SK-N-SH (cell line): ENCODE measurements around the gene OVAAL. TPM values are rescaled to one million over a fixed set of nuclear protein-coding genes. Genes with fewer than 3 reads are reported as not detected.

Experiments used
- CTCF ChIA-PET: fragments of 300-600, 350-600 bp; formaldehyde crosslinking; extraction: SDS; loops from one replicate; lab custom pipeline; 2021; lab: Yijun Ruan, JAX
- POLR2A ChIA-PET: fragments of 350-600 bp; sonication (Branson Sonifier 250); formaldehyde crosslinking; extraction: SDS; loops from one replicate; lab custom pipeline; 2020; ENCODE audit warnings: antibody characterized with exemption, inconsistent platforms; lab: Yijun Ruan, JAX
- DNase-seq: peaks from one replicate; pipeline ENCODE4 v3.0.0; 2012
- H2AFZ ChIP-seq: fragments of 200-600 bp; sonication (generic); 2 replicates; pipeline ENCODE4 v1.8.1; 2016; ENCODE audit warnings: antibody characterized with exemption, mild to moderate bottlenecking, low read depth
- H3F3A ChIP-seq: fragments of 200-600 bp; sonication (generic); replicated peaks from 2 replicates; pipeline ENCODE3; 2016; ENCODE audit warnings: antibody characterized with exemption, mild to moderate bottlenecking; ENCODE audit not compliant: insufficient read depth
- H3K27ac ChIP-seq, 2 experiments: fragments of 200-500 bp in 1 of 2; fragments of 200-600 bp in 1 of 2; sonication (Bioruptor generic) in 1 of 2; sonication (generic), shearing (Covaris generic) in 1 of 2; 2 replicates each; pipeline versions ENCODE4 v1.5.1 to v1.6.1; 2014 to 2016; ENCODE audit warnings: low read depth in 2 of 2, inconsistent platforms in 1 of 2, low read length in 1 of 2, mild to moderate bottlenecking in 1 of 2, mixed read lengths in 1 of 2
- H3K27me3 ChIP-seq: fragments of 200-600 bp; sonication (generic), shearing (Covaris generic); 2 replicates; pipeline ENCODE4 v1.6.1; 2016; ENCODE audit warnings: mixed run types; ENCODE audit not compliant: insufficient read depth
- H3K36me3 ChIP-seq, 2 experiments: fragments of 200-500 bp in 1 of 2; fragments of 200-600 bp in 1 of 2; sonication (Bioruptor generic) in 1 of 2; sonication (generic) in 1 of 2; replicated peaks in 1 of 2; 2 replicates each; pipeline versions ENCODE3 to v1.5.1; 2014 to 2016; ENCODE audit warnings: low read length in 1 of 2, mild to moderate bottlenecking in 1 of 2; ENCODE audit not compliant: insufficient read depth in 2 of 2, control insufficient read depth in 1 of 2
- H3K4me1 ChIP-seq, 2 experiments: fragments of 200-500 bp in 1 of 2; fragments of 200-600 bp in 1 of 2; sonication (Bioruptor generic) in 1 of 2; sonication (generic), shearing (Covaris generic) in 1 of 2; 2 replicates each; pipeline versions ENCODE4 v1.5.1 to v1.6.1; 2014 to 2016; ENCODE audit warnings: low read depth in 1 of 2, low read length in 1 of 2, mixed run types in 1 of 2; ENCODE audit not compliant: insufficient read depth in 2 of 2, control insufficient read depth in 1 of 2
- H3K4me2 ChIP-seq: fragments of 200-600 bp; sonication (generic), shearing (Covaris generic); 2 replicates; pipeline ENCODE4 v1.6.1; 2017; ENCODE audit warnings: mixed run types
- H3K4me3 ChIP-seq, 2 experiments: fragments of 200-500 bp in 1 of 2; fragments of 200-600 bp in 1 of 2; sonication (Bioruptor generic) in 1 of 2; sonication (generic), shearing (Covaris generic) in 1 of 2; 2 replicates each; pipeline versions ENCODE4 v1.5.1 to v1.8.1; 2014 to 2016; ENCODE audit warnings: low read depth in 2 of 2, inconsistent platforms in 1 of 2, low read length in 1 of 2, mild to moderate bottlenecking in 1 of 2, mixed read lengths in 1 of 2, moderate library complexity in 1 of 2
- H3K79me2 ChIP-seq: fragments of 200-600 bp; sonication (generic); 2 replicates; pipeline ENCODE4 v1.8.1; 2017; ENCODE audit warnings: mild to moderate bottlenecking; ENCODE audit not compliant: insufficient read depth
- H3K9ac ChIP-seq: fragments of 200-600 bp; sonication (generic); 2 replicates; pipeline ENCODE4 v1.6.1; 2017; ENCODE audit warnings: mixed run types
- H3K9me2 ChIP-seq: fragments of 200-600 bp; sonication (generic); 2 replicates; pipeline ENCODE4 v1.6.1; 2017; ENCODE audit warnings: mixed run types
- H3K9me3 ChIP-seq: fragments of 200-600 bp; sonication (generic); 2 replicates; pipeline ENCODE4 v1.6.1; 2017; ENCODE audit warnings: mixed run types, mild to moderate bottlenecking, moderate library complexity
- H4K20me1 ChIP-seq: fragments of 200-600 bp; sonication (generic); 2 replicates; pipeline ENCODE4 v1.6.1; 2017; ENCODE audit warnings: mild to moderate bottlenecking, mixed run types; ENCODE audit not compliant: insufficient read depth
- ELF1 ChIP-seq: IDR thresholded peaks from 2 replicates; pipeline ENCODE4 v1.4.0; 2012
- EZH2phosphoT487 ChIP-seq: fragments of 200-600 bp; sonication (generic); IDR thresholded peaks from 2 replicates; pipeline ENCODE4 v1.6.1; 2017; ENCODE audit warnings: low read depth, mixed run types, mild to moderate bottlenecking, antibody characterized with exemption, moderate library complexity, borderline replicate concordance
- FOSL2 ChIP-seq: IDR thresholded peaks from 2 replicates; pipeline ENCODE4 v1.4.0; 2012; ENCODE audit warnings: low read depth, mild to moderate bottlenecking, moderate library complexity, borderline replicate concordance
- FOXJ3 ChIP-seq: sonication (generic); formaldehyde crosslinking; IDR thresholded peaks from 2 replicates; pipeline ENCODE4 v1.5.1; 2020; ENCODE audit warnings: mild to moderate bottlenecking, missing genetic modification reagents
- GABPA ChIP-seq: IDR thresholded peaks from 2 replicates; pipeline ENCODE4 v1.4.0; 2012; ENCODE audit warnings: low read depth, mild to moderate bottlenecking
- GATA2 ChIP-seq: sonication (generic); formaldehyde crosslinking; IDR thresholded peaks from 2 replicates; pipeline ENCODE4 v1.5.0; 2020; ENCODE audit warnings: mild to moderate bottlenecking, missing genetic modification reagents
- MXI1 ChIP-seq: IDR thresholded peaks from 2 replicates; pipeline ENCODE4 v1.6.1; 2012; ENCODE audit warnings: mild to moderate bottlenecking, low read depth, low read length, improper control_type of control experiment
- NFIC ChIP-seq: IDR thresholded peaks from 2 replicates; pipeline ENCODE4 v1.4.0; 2012; ENCODE audit warnings: borderline replicate concordance
- NRF1 ChIP-seq: IDR thresholded peaks from 2 replicates; pipeline ENCODE4 v1.6.1; 2012; ENCODE audit warnings: low read depth, mild to moderate bottlenecking, low read length
- PBX3 ChIP-seq: IDR thresholded peaks from 2 replicates; pipeline ENCODE4; 2012
- RAD21 ChIP-seq: IDR thresholded peaks from 2 replicates; pipeline ENCODE4 v1.6.1; 2012; ENCODE audit warnings: mild to moderate bottlenecking, low read length
- RXRA ChIP-seq: IDR thresholded peaks from 2 replicates; pipeline ENCODE4 v1.4.0; 2012; ENCODE audit warnings: low read depth, mild to moderate bottlenecking, borderline replicate concordance
- SIN3A ChIP-seq: IDR thresholded peaks from 2 replicates; pipeline ENCODE4 v1.6.1; 2012; ENCODE audit warnings: low read depth, mild to moderate bottlenecking, low read length, moderate library complexity, borderline replicate concordance
- TAF1 ChIP-seq: IDR thresholded peaks from 2 replicates; pipeline ENCODE4 v1.6.1; 2012; ENCODE audit warnings: low read depth, mild to moderate bottlenecking, low read length, moderate library complexity, borderline replicate concordance
- TCF12 ChIP-seq: IDR thresholded peaks from 2 replicates; pipeline ENCODE4 v1.4.0; 2012
- USF2 ChIP-seq: fragments of 150-350 bp; IDR thresholded peaks from 2 replicates; pipeline ENCODE4 v1.6.1; 2017; ENCODE audit warnings: antibody characterized with exemption, low read length, low read depth, borderline replicate concordance
- YY1 ChIP-seq: IDR thresholded peaks from 2 replicates; pipeline ENCODE4 v1.4.0; 2012; ENCODE audit warnings: low read depth, mild to moderate bottlenecking
- WGBS: methylation state at CpG from one replicate; pipeline ENCODE4 v1.1.6; 2017; ENCODE audit warnings: low lambda C conversion rate; 5-methylcytosine and 5-hydroxymethylcytosine counted together
- polyA plus RNA-seq, 3 experiments: library from polyadenylated mRNA; depleted of rRNA; stranded (reverse); fragments of >200 nt; gene quantifications; 2 replicates each; pipeline ENCODE4 v1.2.3, GENCODE V29; 2012
- TF ChIP-seq, protein P1 (sequence below): IDR thresholded peaks from 2 replicates; pipeline ENCODE4 v1.4.0; 2012; ENCODE audit warnings: low read depth, borderline replicate concordance
- TF ChIP-seq, protein P2 (sequence below): fragments of 200-600 bp; sonication (generic); IDR thresholded peaks from 2 replicates; pipeline ENCODE4 v1.6.1; 2017; ENCODE audit warnings: antibody characterized with exemption, mild to moderate bottlenecking, moderate library complexity

The OVAAL gene
- not detected in 2 replicates for polyA plus RNA-seq (2012; rRNA removed)
- polyA plus RNA-seq (2012; cell fraction: cytosol; rRNA removed), result not detected in 2 replicates
- 0.05 TPM in 1 of 2 replicates, not detected in the other for polyA plus RNA-seq (2012; cell fraction: nucleus; rRNA removed)

- Histone ChIP-seq H3K27ac (no peak within 1 kb of the TSS), H3K9ac (no peak within 1 kb of the TSS), H3K79me2 (no peaks in the 10 kb centered on the region), H3K27me3 (no peaks in the 10 kb centered on the region), H4K20me1 (no peaks in the 10 kb centered on the region), H2AFZ (peak within 1 kb of the TSS; percentile 11; the same call in 1 of the 2 replicates), H3K9me3 (no peaks in the 10 kb centered on the region), H3F3A (no peaks in the 10 kb centered on the region), H3K4me1 (peaks cover 16 to 18% of the 10 kb centered on the region in 2 experiments), H3K4me3 (no peak within 1 kb of the TSS), H3K36me3 (no peaks in the 10 kb centered on the region), H3K4me2 (no peak within 1 kb of the TSS), H3K9me2 (no peaks in the 10 kb centered on the region)
- CTCF ChIA-PET, result interaction anchor here (1.5 kb wide), 1 partner anchor 24 kb away, joined by 3 read pairs; no protein-coding TSS in a partner anchor
- no peak for TF ChIP-seq MXI1
- TF ChIP-seq NRF1, result no peak
- TF ChIP-seq NFIC, result no peak
- TF ChIP-seq SIN3A, result no peak
- WGBS, result 71% methylated on average over 6 of the region's 6 CpGs
- POLR2A ChIA-PET, result no interaction called here
- DNase-seq, result no peak
Observed at GRCh38 chr1:180558664-180559063, at the start of gene OVAAL. OVAAL (plus strand) TSS chr1:180558964.

DNA sequence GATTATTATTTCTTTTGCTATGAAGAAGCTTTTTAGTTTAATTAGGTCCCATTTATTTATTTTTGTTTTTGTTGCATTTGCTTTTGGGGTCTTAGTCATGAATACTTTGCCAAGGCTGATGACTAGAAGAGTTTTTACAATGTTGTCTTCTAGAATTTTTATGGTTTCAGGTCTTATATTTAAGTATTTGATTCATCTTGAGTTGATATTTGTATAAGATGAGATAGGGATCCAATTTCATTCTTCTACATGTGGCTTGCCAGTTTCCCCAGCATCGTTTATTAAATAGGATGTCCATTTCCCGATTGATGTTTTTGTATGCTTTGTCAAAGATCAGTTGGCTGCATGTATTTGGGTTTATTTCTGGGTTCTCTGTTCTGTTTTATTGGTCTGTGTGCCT, 47.9 kb upstream of the OVAAL start:
- Histone ChIP-seq H3K4me3 (no peak overlapping the region), H2AFZ (no peak overlapping the region), H3K27ac (no peak overlapping the region), H3K9me2 (no peaks in the 10 kb centered on the region), H3K36me3 (no peaks in the 10 kb centered on the region), H3K27me3 (no peaks in the 10 kb centered on the region), H4K20me1 (no peaks in the 10 kb centered on the region), H3K79me2 (no peaks in the 10 kb centered on the region; the same call in 1 of the 2 replicates), H3K9ac (no peak overlapping the region), H3K4me1 (no peaks in the 10 kb centered on the region; a peak in 1 of 4 replicates), H3K9me3 (peaks cover 7% of the 10 kb centered on the region), H3F3A (peaks cover 10% of the 10 kb centered on the region), H3K4me2 (no peak overlapping the region)
- ChIA-PET POLR2A (no interaction called here), CTCF (interaction anchor here (0.8 to 9.8 kb wide), 2 partner anchors 323 to 353 kb away, joined by 3 to 157 read pairs; no protein-coding TSS in a partner anchor)
- no peak for DNase-seq
- TF ChIP-seq YY1, result no peak
- TF ChIP-seq TAF1, result no peak
- TF ChIP-seq RAD21, result no peak
- TF ChIP-seq TCF12, result no peak
- no peak for TF ChIP-seq EZH2phosphoT487
- TF ChIP-seq, protein P1, sequence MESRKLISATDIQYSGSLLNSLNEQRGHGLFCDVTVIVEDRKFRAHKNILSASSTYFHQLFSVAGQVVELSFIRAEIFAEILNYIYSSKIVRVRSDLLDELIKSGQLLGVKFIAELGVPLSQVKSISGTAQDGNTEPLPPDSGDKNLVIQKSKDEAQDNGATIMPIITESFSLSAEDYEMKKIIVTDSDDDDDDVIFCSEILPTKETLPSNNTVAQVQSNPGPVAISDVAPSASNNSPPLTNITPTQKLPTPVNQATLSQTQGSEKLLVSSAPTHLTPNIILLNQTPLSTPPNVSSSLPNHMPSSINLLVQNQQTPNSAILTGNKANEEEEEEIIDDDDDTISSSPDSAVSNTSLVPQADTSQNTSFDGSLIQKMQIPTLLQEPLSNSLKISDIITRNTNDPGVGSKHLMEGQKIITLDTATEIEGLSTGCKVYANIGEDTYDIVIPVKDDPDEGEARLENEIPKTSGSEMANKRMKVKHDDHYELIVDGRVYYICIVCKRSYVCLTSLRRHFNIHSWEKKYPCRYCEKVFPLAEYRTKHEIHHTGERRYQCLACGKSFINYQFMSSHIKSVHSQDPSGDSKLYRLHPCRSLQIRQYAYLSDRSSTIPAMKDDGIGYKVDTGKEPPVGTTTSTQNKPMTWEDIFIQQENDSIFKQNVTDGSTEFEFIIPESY, result no peak
- no peak for TF ChIP-seq FOSL2
- TF ChIP-seq PBX3, result no peak
- TF ChIP-seq GATA2 (CRISPR knock-in tag), result no peak
- TF ChIP-seq RXRA, result no peak
- TF ChIP-seq, protein P2, sequence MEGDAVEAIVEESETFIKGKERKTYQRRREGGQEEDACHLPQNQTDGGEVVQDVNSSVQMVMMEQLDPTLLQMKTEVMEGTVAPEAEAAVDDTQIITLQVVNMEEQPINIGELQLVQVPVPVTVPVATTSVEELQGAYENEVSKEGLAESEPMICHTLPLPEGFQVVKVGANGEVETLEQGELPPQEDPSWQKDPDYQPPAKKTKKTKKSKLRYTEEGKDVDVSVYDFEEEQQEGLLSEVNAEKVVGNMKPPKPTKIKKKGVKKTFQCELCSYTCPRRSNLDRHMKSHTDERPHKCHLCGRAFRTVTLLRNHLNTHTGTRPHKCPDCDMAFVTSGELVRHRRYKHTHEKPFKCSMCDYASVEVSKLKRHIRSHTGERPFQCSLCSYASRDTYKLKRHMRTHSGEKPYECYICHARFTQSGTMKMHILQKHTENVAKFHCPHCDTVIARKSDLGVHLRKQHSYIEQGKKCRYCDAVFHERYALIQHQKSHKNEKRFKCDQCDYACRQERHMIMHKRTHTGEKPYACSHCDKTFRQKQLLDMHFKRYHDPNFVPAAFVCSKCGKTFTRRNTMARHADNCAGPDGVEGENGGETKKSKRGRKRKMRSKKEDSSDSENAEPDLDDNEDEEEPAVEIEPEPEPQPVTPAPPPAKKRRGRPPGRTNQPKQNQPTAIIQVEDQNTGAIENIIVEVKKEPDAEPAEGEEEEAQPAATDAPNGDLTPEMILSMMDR, result no peak
- TF ChIP-seq FOXJ3 (CRISPR knock-in tag), result no peak
- TF ChIP-seq ELF1, result no peak
- TF ChIP-seq GABPA, result no peak
- TF ChIP-seq USF2, result no peak
- WGBS, result 67% methylated on average over 2 of the region's 2 CpGs
